Neural progenitor cell (in vitro differentiated cells): ENCODE measurements around the gene FAT1.

Experiments used
- EZH2 ChIP-seq: fragments of 200-600 bp; sonication (generic); IDR thresholded peaks from 2 replicates; pipeline ENCODE4 v1.6.1; 2017; ENCODE audit warnings: antibody characterized with exemption, mild to moderate bottlenecking, moderate library complexity
- TF ChIP-seq, protein P1 (sequence below): fragments of 200-600 bp; sonication (generic); IDR thresholded peaks from 2 replicates; pipeline ENCODE4 v1.5.1; 2017; ENCODE audit warnings: antibody characterized with exemption, mild to moderate bottlenecking

GRCh38 chr4:186704057-186704456 is 19.6 kb downstream of the FAT1 start:
- TF ChIP-seq, protein P1, sequence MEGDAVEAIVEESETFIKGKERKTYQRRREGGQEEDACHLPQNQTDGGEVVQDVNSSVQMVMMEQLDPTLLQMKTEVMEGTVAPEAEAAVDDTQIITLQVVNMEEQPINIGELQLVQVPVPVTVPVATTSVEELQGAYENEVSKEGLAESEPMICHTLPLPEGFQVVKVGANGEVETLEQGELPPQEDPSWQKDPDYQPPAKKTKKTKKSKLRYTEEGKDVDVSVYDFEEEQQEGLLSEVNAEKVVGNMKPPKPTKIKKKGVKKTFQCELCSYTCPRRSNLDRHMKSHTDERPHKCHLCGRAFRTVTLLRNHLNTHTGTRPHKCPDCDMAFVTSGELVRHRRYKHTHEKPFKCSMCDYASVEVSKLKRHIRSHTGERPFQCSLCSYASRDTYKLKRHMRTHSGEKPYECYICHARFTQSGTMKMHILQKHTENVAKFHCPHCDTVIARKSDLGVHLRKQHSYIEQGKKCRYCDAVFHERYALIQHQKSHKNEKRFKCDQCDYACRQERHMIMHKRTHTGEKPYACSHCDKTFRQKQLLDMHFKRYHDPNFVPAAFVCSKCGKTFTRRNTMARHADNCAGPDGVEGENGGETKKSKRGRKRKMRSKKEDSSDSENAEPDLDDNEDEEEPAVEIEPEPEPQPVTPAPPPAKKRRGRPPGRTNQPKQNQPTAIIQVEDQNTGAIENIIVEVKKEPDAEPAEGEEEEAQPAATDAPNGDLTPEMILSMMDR: no peak
- no peak for TF ChIP-seq EZH2
